CD14-positive monocyte (primary cell): ENCODE measurements around the gene RAB3GAP2. TPM values are rescaled to one million over a fixed set of nuclear protein-coding genes. Genes with fewer than 3 reads are reported as not detected.
A peak's percentile ranks its signal among the peaks of the same experiment; 100 is the strongest.
"Not testable (repeated sequence)": the region's sequence is repeated elsewhere in the genome, so short reads cannot be mapped to it uniquely, and the experiment has no call there.

Source experiments
- DNase-seq, 3 donors: peaks; one replicate each; pipeline ENCODE4 v3.0.0-alpha.2; 2011 to 2022
- H2AFZ ChIP-seq: 2 replicates; pipeline ENCODE4 v1.6.0; 2012; ENCODE audit warnings: mild to moderate bottlenecking, low read depth, low read length, inconsistent platforms; ENCODE audit not compliant: insufficient read depth, poor library complexity, severe bottlenecking
- H3K27ac ChIP-seq, 2 donors: 1 replicate in 1 of 2; 2 replicates in 1 of 2; pipeline ENCODE4 v1.5.1; 2012 to 2013; ENCODE audit warnings: low read length in 2 of 2, control low read depth in 1 of 2, inconsistent platforms in 1 of 2, low read depth in 1 of 2, mild to moderate bottlenecking in 1 of 2
- H3K27me3 ChIP-seq, 2 donors: one replicate each; pipeline versions ENCODE4 v1.6.0 to v1.6.1; 2011 to 2013; ENCODE audit warnings: low read length in 2 of 2; ENCODE audit not compliant: control insufficient read depth in 2 of 2, insufficient read depth in 2 of 2
- H3K36me3 ChIP-seq, 2 donors: replicated peaks in 1 of 2; 1 replicate in 1 of 2; 2 replicates in 1 of 2; pipeline versions ENCODE4 v1.5.1 to v1.6.1; 2012 to 2013; ENCODE audit warnings: low read length in 2 of 2, control low read depth in 1 of 2, inconsistent platforms in 1 of 2, mild to moderate bottlenecking in 1 of 2; ENCODE audit not compliant: insufficient read depth in 2 of 2, control insufficient read depth in 1 of 2
- H3K4me1 ChIP-seq, 2 donors: 1 replicate in 1 of 2; 2 replicates in 1 of 2; pipeline versions ENCODE4 v1.5.1 to v1.6.1; 2012 to 2013; ENCODE audit warnings: low read length in 2 of 2, control low read depth in 1 of 2, inconsistent platforms in 1 of 2, mild to moderate bottlenecking in 1 of 2, moderate library complexity in 1 of 2; ENCODE audit not compliant: insufficient read depth in 2 of 2, control insufficient read depth in 1 of 2
- H3K4me2 ChIP-seq: replicated peaks from 2 replicates; pipeline ENCODE3; 2012; ENCODE audit warnings: low read length, moderate library complexity, mild to moderate bottlenecking; ENCODE audit not compliant: poor library complexity, severe bottlenecking; ENCODE audit errors: extremely low read depth
- H3K4me3 ChIP-seq, 3 experiments: fragments of 200-600 bp in 1 of 3; sonication (generic) in 1 of 3; replicated peaks in 1 of 3; 1 replicate in 2 of 3; 2 replicates in 1 of 3; pipeline ENCODE4 v1.5.1; 2011 to 2013; ENCODE audit warnings: low read length in 3 of 3, mild to moderate bottlenecking in 3 of 3, control low read depth in 2 of 3, low read depth in 2 of 3, inconsistent platforms in 1 of 3, moderate library complexity in 1 of 3
- H3K79me2 ChIP-seq: 2 replicates; pipeline ENCODE4 v1.6.0; 2012; ENCODE audit warnings: mild to moderate bottlenecking, control low read depth, inconsistent platforms, low read length, moderate library complexity; ENCODE audit not compliant: insufficient read depth
- H3K9ac ChIP-seq: 2 replicates; pipeline ENCODE4 v1.6.0; 2017; ENCODE audit warnings: low read length, mild to moderate bottlenecking; ENCODE audit not compliant: insufficient read depth, poor library complexity, severe bottlenecking
- H3K9me3 ChIP-seq, 2 donors: replicated peaks in 1 of 2; 1 replicate in 1 of 2; 2 replicates in 1 of 2; pipeline versions ENCODE4 v1.5.1 to v1.6.1; 2012 to 2013; ENCODE audit warnings: low read length in 2 of 2, control low read depth in 1 of 2; ENCODE audit not compliant: control insufficient read depth in 1 of 2, insufficient read depth in 1 of 2
- H4K20me1 ChIP-seq: 2 replicates; pipeline ENCODE4 v1.6.0; 2012; ENCODE audit warnings: mild to moderate bottlenecking, low read length, control low read depth, moderate library complexity; ENCODE audit not compliant: insufficient read depth
- H3K27ac Mint-ChIP-seq, 7 donors: one replicate each; pipeline ENCODE4 v1.8.0; 2020; ENCODE audit warnings: mild to moderate bottlenecking in 7 of 7, mixed read lengths in 7 of 7, moderate library complexity in 6 of 7, inconsistent platforms in 2 of 7
- H3K27me3 Mint-ChIP-seq, 3 donors: one replicate each; pipeline ENCODE4 v1.8.0; 2021 to 2022; ENCODE audit warnings: low read depth in 3 of 3, mild to moderate bottlenecking in 3 of 3, mixed read lengths in 3 of 3, moderate library complexity in 3 of 3, inconsistent platforms in 1 of 3
- H3K36me3 Mint-ChIP-seq, 2 donors: one replicate each; pipeline ENCODE4 v1.8.0; 2020; ENCODE audit warnings: mixed read lengths in 2 of 2, inconsistent platforms in 1 of 2, mild to moderate bottlenecking in 1 of 2
- H3K4me1 Mint-ChIP-seq: one replicate; pipeline ENCODE4 v1.8.0; 2020; ENCODE audit warnings: mild to moderate bottlenecking, mixed read lengths
- H3K4me3 Mint-ChIP-seq, 2 donors: one replicate each; pipeline ENCODE4 v1.8.0; 2020; ENCODE audit warnings: mild to moderate bottlenecking in 2 of 2, mixed read lengths in 2 of 2, moderate library complexity in 1 of 2
- H3K9me3 Mint-ChIP-seq, 7 donors: one replicate each; pipeline ENCODE4 v1.8.0; 2020 to 2022; ENCODE audit warnings: mixed read lengths in 7 of 7, mild to moderate bottlenecking in 6 of 7, moderate library complexity in 6 of 7, inconsistent platforms in 2 of 7
- CTCF ChIP-seq: fragments of 200-600 bp; IDR thresholded peaks from one replicate; pipeline ENCODE4 v1.8.0; 2022; ENCODE audit warnings: antibody characterized with exemption, mild to moderate bottlenecking
- WGBS: methylation state at CpG from one replicate; pipeline ENCODE4 v1.1.5; 2013; ENCODE audit warnings: missing lambda C conversion rate; ENCODE audit not compliant: insufficient coverage; 5-methylcytosine and 5-hydroxymethylcytosine counted together
- intact Hi-C, 2 donors: fragments of 100-400 bp; cut with micrococcal nuclease; formaldehyde crosslinking; loops; one replicate each; pipeline versions ENCODE4 v1.15.0 to v1.15.1; 2023
- polyA plus RNA-seq, 3 donors: library from polyadenylated mRNA; depleted of rRNA in 1 of 3; unstranded in 2 of 3; stranded (reverse) in 1 of 3; fragments of 300-500 nt in 2 of 3; fragments of >200 nt in 1 of 3; fragmentation: Illumina TruSeq in 2 of 3; gene quantifications; 1 replicate in 2 of 3; 2 replicates in 1 of 3; pipeline ENCODE4 v1.2.3, GENCODE V29; 2012 to 2021

Gene RAB3GAP2
- polyA plus RNA-seq, 3 donors: 9.8 to 12.1 (median 11.6) TPM

- peaks cover 13% of the 10 kb centered on the region for H3K4me1 Mint-ChIP-seq
- H3K9me3 ChIP-seq, intact Hi-C loops: not testable (repeated sequence)
Measured at GRCh38 chr1:220259756-220260155, 12.5 kb downstream of the RAB3GAP2 start.

GRCh38 chr1:220256194-220256593 is 16.1 kb downstream of the RAB3GAP2 start:
- DNase-seq, H3K27me3 Mint-ChIP-seq, H2AFZ ChIP-seq, H3K27me3 ChIP-seq, H3K9ac ChIP-seq, H3K27ac ChIP-seq, H3K4me3 ChIP-seq, H3K4me2 ChIP-seq, intact Hi-C loops, H3K27ac Mint-ChIP-seq, H3K4me3 Mint-ChIP-seq, H3K4me1 ChIP-seq: not testable (repeated sequence)
- Histone ChIP-seq H4K20me1 (peaks cover 12% of the 10 kb centered on the region), H3K36me3 (peaks cover 16 to 22% of the 10 kb centered on the region in 2 donors), H3K79me2 (peaks cover 42% of the 10 kb centered on the region), H3K9me3 (peaks cover 6 to 11% of the 10 kb centered on the region in 2 donors)
- Mint-ChIP-seq H3K36me3 (peaks cover 31 to 40% of the 10 kb centered on the region in 2 donors), H3K4me1 (peaks cover 13% of the 10 kb centered on the region), H3K9me3 (peaks cover 4 to 20% (median 17%) of the 10 kb centered on the region in 7 donors)
- no CpG with 5 or more reads among the region's 3 CpGs for WGBS

More at GRCh38 chr1:220259756-220260155, 12.5 kb downstream of the RAB3GAP2 start:
- H3K27me3 ChIP-seq, H2AFZ ChIP-seq, H3K27me3 Mint-ChIP-seq, H3K4me3 Mint-ChIP-seq, DNase-seq, H3K4me1 ChIP-seq, H3K9ac ChIP-seq, H3K36me3 ChIP-seq, H3K9me3 Mint-ChIP-seq, H3K27ac Mint-ChIP-seq, H3K4me2 ChIP-seq, H3K27ac ChIP-seq, H3K4me3 ChIP-seq: not testable (repeated sequence)
- peaks cover 10 to 14% of the 10 kb centered on the region in 2 donors for H3K36me3 Mint-ChIP-seq
- Histone ChIP-seq H4K20me1 (peaks cover 12% of the 10 kb centered on the region), H3K79me2 (peaks cover 51% of the 10 kb centered on the region)

GRCh38 chr1:220255204-220255603 is 17.0 kb downstream of the RAB3GAP2 start:
- WGBS: no CpG with 5 or more reads among the region's 1 CpG
- Histone ChIP-seq H3K4me2 (no peak overlapping the region), H3K36me3 (peaks cover 16 to 30% of the 10 kb centered on the region in 2 donors), H3K27ac (peak overlapping the region in 1 of 2 donors; percentile 4), H3K27me3 (no peaks in the 10 kb centered on the region), H4K20me1 (peaks cover 12% of the 10 kb centered on the region), H3K4me3 (no peak overlapping the region), H3K4me1 (no peaks in the 10 kb centered on the region), H3K9me3 (peaks cover 14% of the 10 kb centered on the region in 2 donors), H3K9ac (no peak overlapping the region), H2AFZ (no peak overlapping the region), H3K79me2 (peaks cover 37% of the 10 kb centered on the region)
- Mint-ChIP-seq H3K4me1 (peaks cover 13% of the 10 kb centered on the region), H3K27me3 (peaks cover 0 to 4% (median 0%) of the 10 kb centered on the region in 3 donors), H3K9me3 (peaks cover 8 to 23% (median 18%) of the 10 kb centered on the region in 7 donors), H3K27ac (peak overlapping the region in 1 of 7 donors; percentile 32), H3K4me3 (no peak overlapping the region), H3K36me3 (peaks cover 36 to 48% of the 10 kb centered on the region in 2 donors)
- no peak for TF ChIP-seq CTCF
- DNase-seq: no peak
- intact Hi-C loops: no loop called here

GRCh38 chr1:220253290-220253689 is 19.0 kb downstream of the RAB3GAP2 start:
- WGBS: 100% methylated on average over 1 of the region's 12 CpGs
- H3K9me3 ChIP-seq: peaks cover 31 to 33% of the 10 kb centered on the region in 2 donors
- H3K36me3 ChIP-seq: peaks cover 16 to 47% of the 10 kb centered on the region in 2 donors
- H3K27me3 ChIP-seq, H3K4me3 Mint-ChIP-seq, H3K27ac ChIP-seq, H3K4me3 ChIP-seq, H3K9ac ChIP-seq, H3K4me2 ChIP-seq, H3K27me3 Mint-ChIP-seq, H4K20me1 ChIP-seq, DNase-seq, H2AFZ ChIP-seq, H3K4me1 ChIP-seq, intact Hi-C loops: not testable (repeated sequence)
- H3K9me3 Mint-ChIP-seq: peaks cover 25 to 40% (median 35%) of the 10 kb centered on the region in 7 donors
- peaks cover 48 to 66% of the 10 kb centered on the region in 2 donors for H3K36me3 Mint-ChIP-seq
- peaks cover 11% of the 10 kb centered on the region for H3K4me1 Mint-ChIP-seq
- peak overlapping the region in 1 of 7 donors; percentile 42 for H3K27ac Mint-ChIP-seq
- peaks cover 22% of the 10 kb centered on the region for H3K79me2 ChIP-seq
